Hematopoietic multipotent progenitor cell treated with erythropoietin and hydrocortisone succinate and interleukin-3 and kit ligand, for 4 days (in vitro differentiated cells): ENCODE results near the gene KDM4C.
A peak's percentile ranks its signal among the peaks of the same experiment; 100 is the strongest.

Experiments used
- DNase-seq: peaks from one replicate; pipeline ENCODE4 v3.0.0-alpha.2; 2015

KDM4C gene

GRCh38 chr9:7056254-7056653, 298.5 kb downstream of the KDM4C start:
- DNase-seq: no peak

- DNase-seq: no peak
These were observed 300.7 kb downstream of the KDM4C start for GRCh38 chr9:7058473-7058872.

GRCh38 chr9:7067169-7067568, 309.4 kb downstream of the KDM4C start:
- DNase-seq: peak; percentile 94

DNA sequence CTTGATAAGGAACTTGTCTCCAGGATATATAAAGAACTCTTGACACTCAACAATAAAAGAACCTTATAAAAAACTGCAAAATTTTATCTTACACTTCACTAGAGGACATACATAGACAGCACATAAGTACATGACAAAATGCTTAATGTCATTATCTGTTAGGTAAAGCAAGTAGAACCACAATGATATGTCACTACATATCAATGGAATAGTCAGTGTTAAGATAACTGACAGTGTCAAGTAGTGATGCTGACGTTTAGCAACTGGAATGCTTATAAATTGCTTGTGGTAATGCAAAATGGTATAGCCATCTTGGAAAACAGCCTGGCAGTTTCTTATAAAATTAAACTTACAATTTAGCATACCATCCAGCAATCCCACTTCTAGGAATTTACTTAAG, 314.1 kb downstream of the KDM4C start:
- no peak for DNase-seq

GRCh38 chr9:7073706-7074105, 315.9 kb downstream of the KDM4C start:
- no peak for DNase-seq

DNA sequence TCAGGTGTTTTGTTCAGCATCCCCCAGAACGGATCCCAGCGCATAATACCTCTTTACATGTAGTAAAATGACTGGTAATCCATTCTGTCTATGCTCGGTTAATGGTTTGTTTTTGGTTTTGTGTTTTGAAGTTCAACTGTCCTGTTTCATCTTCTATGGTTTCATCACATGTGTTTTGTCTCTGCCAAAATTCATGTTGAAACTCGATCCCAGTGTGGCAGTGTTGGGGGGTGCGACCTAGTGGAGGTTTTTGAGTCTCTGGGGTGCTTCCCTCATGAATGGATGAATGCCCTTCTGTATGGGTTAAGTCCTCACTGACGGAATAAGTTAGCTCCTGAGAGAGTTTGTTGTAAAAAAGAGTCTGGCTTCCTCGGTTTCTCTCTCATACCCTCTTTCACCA, 317.4 kb downstream of the KDM4C start:
- DNase-seq: no peak

- DNase-seq: no peak
These were observed 321.3 kb downstream of the KDM4C start for GRCh38 chr9:7079051-7079450.

GRCh38 chr9:7081065-7081600, 323.4 kb downstream of the KDM4C start:
- peak; percentile 14 for DNase-seq

GRCh38 chr9:7083192-7083591, 325.4 kb downstream of the KDM4C start:
- no peak for DNase-seq

- no peak for DNase-seq
These were observed 327.6 kb downstream of the KDM4C start for GRCh38 chr9:7085357-7085756.

GRCh38 chr9:7086389-7086788, 328.6 kb downstream of the KDM4C start:
- DNase-seq: no peak

GRCh38 chr9:7088611-7089010, 330.8 kb downstream of the KDM4C start:
- DNase-seq: no peak

- no peak for DNase-seq
These were observed 331.8 kb downstream of the KDM4C start for GRCh38 chr9:7089406-7090193.

GRCh38 chr9:7093040-7093439, 335.3 kb downstream of the KDM4C start:
- DNase-seq: no peak

DNA sequence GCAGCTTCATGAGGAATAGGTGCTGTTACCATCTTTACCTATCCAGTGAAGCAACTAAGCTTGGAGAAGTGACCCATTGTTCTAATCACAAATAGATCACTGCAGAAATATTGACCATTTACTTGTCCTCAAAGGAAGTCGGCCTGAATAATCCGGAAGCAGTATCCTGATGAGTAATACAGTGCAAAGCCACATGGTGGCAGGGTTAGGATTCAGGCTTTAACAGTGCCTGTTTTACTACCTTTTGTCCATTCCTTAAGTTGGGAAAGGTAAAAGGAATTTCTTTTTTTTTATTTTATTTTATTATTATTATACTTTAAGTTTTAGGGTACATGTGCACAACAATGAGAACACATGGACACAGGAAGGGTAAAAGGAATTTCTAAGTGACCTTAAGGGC, 336.3 kb downstream of the KDM4C start:
- DNase-seq: peak; percentile 20

DNA sequence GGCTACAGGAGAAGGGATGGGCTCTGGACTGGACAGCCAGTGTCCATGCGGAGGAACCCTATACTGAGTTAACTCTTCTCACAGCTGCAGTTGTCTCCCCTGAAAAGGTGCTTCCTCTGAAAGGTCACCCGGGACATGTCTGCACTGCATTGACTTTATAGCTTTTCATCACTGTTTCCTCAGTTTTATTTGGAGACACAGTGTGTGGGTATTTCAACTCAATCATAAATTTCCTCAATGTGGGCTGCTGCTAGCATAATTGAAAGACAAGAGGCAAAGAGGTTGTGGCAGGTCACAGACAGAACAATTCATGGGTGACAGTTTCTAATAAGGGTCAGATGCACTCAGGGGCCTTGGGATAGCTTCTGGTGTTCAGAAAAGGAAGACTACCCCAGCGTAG, 336.8 kb downstream of the KDM4C start:
- no peak for DNase-seq

- peak; percentile 8 for DNase-seq
These were observed 337.3 kb downstream of the KDM4C start for GRCh38 chr9:7095058-7095457.

DNA sequence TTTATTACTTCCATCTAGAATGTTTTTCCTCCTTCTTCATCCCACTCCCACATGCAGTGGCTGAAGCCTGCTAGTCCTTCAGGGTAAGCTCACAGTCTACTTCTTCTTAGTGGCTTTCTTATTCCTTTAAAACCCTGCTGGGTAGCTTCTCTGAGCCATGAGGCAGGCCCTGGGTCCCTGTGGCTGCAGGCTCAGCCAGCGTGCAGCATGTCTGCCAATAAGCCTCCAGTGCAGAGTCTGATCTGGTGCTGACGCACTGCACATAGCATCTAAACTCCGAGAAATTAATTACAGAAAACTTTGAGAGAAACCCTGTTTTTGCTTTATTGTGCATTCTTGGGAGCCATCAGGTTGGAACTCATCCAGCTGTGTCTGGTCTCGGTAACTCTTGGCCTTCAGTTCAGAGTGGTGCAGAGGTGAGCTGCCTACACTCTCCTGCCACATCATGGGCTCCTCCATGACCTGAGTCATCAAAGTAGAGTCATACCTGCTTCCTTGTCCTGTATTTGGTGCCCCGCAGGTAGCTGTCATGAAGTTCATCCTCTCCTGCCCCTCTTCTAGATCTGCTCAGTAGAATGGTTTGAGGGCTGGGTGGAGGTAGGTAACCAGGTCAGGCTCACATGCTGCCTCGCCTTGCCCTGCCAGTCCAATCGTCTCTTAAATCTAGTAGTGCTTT, 339.4 kb downstream of the KDM4C start:
- no peak for DNase-seq

DNA sequence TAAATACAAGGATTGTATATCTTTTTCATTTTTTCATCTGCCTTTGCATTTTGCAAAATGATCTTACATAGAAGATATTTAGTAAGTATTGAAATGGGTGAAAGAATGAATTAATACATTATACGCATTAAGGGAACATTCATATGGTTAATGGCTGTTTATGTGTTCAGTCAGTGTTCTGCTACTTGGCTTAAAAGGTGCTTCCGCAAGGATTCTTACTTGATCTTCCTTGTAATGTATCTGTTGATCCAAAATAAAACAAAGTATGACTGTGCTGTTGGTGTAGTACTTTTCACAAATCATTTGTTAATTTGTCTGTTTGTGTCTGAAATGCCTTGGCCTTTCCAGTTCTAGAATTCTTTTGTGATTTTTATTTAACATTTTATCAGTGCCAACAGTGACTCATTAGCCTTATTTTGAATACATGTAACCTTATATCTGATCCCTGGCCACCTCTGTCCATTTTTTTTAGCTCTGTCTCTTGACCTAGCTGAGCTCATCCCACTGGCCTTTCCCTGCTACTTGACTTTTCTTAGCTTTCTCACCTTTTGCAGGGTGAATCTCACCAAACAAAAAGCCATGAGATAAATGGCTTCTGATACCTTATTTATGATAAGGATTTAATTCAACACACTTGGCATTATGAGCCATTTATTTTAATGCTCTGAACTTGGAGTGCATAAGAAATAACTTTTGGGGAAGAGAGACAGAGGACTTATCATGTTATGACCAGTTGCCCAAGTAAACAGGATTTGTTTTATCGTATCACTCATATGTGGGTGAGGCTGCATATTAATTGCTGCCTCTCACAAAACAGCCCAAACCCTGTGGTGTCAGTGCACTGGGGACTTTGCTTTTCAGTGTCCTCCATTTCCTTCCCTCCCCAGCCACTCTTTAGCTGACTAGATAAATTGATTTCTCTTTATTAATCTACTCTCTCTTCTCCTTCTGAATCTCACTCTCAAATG, 340.3 kb downstream of the KDM4C start:
- peak; percentile 29 for DNase-seq

- DNase-seq: peak; percentile 65
These were observed 345.6 kb downstream of the KDM4C start for GRCh38 chr9:7103367-7103766.

GRCh38 chr9:7103771-7104170, 346.0 kb downstream of the KDM4C start:
- peak; percentile 12 for DNase-seq

- no peak for DNase-seq
These were observed 346.9 kb downstream of the KDM4C start for GRCh38 chr9:7104625-7105024.

GRCh38 chr9:7105095-7105494, 347.3 kb downstream of the KDM4C start:
- peak; percentile 24 for DNase-seq
